Measurements from ENCODE around the gene PLXNA4. TPM values are rescaled to one million over a fixed set of nuclear protein-coding genes. Genes with fewer than 3 reads are reported as not detected.

PLXNA4 gene
- polyA plus RNA-seq, 1 experiment = 0.22 TPM

GRCh38 chr7:132073920-132074589 is 502.2 kb downstream of the PLXNA4 start:
- H3K4me3 ChIP-seq (ENCODE audit: low read depth, low read length) = no peak overlapping the region
- TF ChIP-seq CTCF (IDR thresholded peaks at IDR 0.05; ENCODE audit: insufficient read depth, low read depth, low read length) = no peak
- ChIA-PET POLR2A (no interaction called here), CTCF (interaction anchor here (0.8 kb wide), 1 partner anchor 25 kb away, joined by 4 read pairs; no protein-coding TSS in a partner anchor)
- peaks cover 3% of the 10 kb centered on the region for H3K27me3 ChIP-seq (ENCODE audit: control insufficient read depth, insufficient read depth, low read length)
- no peaks in the 10 kb centered on the region for H3K36me3 ChIP-seq (ENCODE audit: control insufficient read depth, insufficient read depth, low read length)
- no peak for DNase-seq (ENCODE audit: low read depth)
